Activated naive CD4-positive, alpha-beta T cell treated with Interleukin-2 at 50 U/mL for 16 hours (primary cell): ENCODE results near the gene DSTN.
"Not testable (repeated sequence)": the region's sequence is repeated elsewhere in the genome, so short reads cannot be mapped to it uniquely, and the experiment has no call there.

Source experiments
- DNase-seq: peaks from one replicate; pipeline ENCODE4 v3.0.0-alpha.2; 2020

DSTN gene

GRCh38 chr20:17653835-17654648, 84.2 kb downstream of the DSTN start:
- no peak for DNase-seq

GRCh38 chr20:17654649-17655285, 84.9 kb downstream of the DSTN start:
- peak; percentile 11 for DNase-seq

- DNase-seq, result no peak
These were observed 85.4 kb downstream of the DSTN start for GRCh38 chr20:17655286-17655651.

GRCh38 chr20:17655865-17656479, 86.1 kb downstream of the DSTN start:
- no peak for DNase-seq

GRCh38 chr20:17657079-17657825, 87.4 kb downstream of the DSTN start:
- DNase-seq, result no peak

- no peak for DNase-seq
These were observed 88.2 kb downstream of the DSTN start for GRCh38 chr20:17657898-17658647.

GRCh38 chr20:17658648-17658993, 88.7 kb downstream of the DSTN start:
- no peak for DNase-seq

- DNase-seq, result not testable (repeated sequence)
These were observed 89.5 kb downstream of the DSTN start for GRCh38 chr20:17659344-17659743.
